Suppressor macrophage (primary cell): ENCODE measurements around the gene TMEM101.
"Not testable (repeated sequence)": the region's sequence is repeated elsewhere in the genome, so short reads cannot be mapped to it uniquely, and the experiment has no call there.

Experiments used
- DNase-seq, 4 experiments: peaks; one replicate each; pipeline ENCODE4 v3.0.0-alpha.2; 2020 to 2022

Gene TMEM101

DNA sequence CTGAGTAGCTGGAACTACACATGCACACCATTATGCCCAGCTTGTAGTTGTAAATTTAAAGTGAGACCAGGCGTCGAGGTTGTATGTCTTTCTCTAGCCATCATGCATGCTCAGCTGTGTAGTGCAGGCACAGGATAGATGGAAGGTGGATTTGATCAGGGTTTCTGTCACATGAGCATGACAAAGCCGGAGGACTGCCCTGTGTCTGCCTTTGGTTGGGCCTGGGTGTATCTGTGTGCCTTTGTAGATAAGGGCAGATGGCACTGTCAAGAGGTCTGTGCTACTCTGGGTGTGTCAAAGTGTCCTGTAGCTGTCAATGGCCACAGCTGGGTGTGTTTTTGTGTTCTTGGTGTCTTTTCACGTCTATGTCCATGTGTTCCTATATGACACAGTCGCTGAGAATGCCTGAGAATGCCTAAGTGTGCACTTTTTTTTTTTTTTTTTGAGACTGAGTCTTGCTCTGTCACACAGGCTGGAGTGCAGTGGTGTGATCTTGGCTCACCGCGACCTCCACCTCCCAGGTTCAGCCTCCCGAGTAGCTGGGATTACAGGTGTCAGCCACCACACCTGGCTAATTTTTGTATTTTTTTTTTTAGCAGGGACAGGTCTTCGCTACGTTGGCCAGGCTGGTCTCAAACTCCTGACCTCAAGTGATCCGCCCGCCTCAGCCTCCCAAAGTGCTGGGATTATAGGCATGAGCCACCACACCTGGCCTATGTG lies 14.5 kb downstream of the TMEM101 start:
- DNase-seq, result no peak

DNA sequence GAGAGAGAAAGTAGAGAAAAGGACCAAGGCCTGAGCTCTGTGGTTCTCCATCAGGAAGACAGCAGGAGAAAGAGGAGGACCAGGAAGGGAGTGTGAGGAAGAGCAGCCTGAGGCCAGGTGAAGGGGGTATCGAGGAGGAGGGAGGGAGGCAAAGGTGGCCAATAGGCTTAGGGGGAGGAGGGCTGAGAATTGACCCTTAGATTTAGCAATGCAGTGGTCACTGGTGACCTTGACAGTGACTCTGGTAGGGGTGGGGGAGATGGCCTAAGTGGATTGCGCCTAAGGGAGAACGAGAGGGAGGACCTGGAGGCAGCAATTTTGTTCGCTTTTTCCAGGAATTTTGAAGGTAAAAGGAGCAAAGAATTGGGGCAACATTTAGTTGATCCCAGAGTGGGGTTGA lies 15.7 kb downstream of the TMEM101 start:
- DNase-seq, result no peak

DNA sequence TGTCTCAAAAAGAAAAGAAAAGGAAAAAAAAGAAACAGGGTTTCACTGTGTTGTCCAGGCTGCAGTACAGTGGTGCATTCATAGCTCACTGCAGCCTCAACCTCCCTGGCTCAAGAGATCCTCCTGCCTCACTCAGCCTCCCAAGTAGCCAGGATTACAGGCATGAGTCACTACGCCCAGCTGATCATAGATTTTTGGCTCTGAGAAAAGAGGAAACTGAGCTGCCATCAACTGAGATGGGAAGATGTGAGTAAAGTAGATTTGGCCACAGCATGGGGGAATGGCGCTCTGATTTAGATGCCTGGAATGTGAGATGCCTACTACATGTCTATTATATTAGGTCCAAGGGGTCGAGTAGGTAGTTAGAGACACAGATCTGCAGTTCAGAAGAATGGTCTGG lies 16.2 kb downstream of the TMEM101 start:
- peak; percentile 68 to 80 (median 70) for DNase-seq

DNA sequence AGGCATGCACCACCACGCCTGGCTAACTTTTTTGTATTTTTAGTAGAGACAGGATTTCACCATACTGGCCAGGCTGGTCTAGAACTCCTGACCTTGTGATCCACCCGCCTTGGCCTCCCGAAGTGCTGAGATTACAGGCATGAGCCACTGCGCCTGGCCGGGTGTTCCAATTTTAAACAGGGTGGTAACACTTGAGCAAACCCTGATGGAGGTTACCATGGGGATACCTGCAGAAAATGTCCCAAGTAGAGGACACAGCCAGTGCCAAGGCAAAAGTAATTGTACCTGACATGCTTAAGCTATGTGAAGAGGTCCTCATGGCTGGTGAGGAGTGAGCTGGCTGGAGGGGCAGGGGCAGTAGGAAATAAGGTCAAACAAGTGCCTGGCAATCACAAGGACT lies 17.6 kb downstream of the TMEM101 start:
- DNase-seq, result not testable (repeated sequence)

DNA sequence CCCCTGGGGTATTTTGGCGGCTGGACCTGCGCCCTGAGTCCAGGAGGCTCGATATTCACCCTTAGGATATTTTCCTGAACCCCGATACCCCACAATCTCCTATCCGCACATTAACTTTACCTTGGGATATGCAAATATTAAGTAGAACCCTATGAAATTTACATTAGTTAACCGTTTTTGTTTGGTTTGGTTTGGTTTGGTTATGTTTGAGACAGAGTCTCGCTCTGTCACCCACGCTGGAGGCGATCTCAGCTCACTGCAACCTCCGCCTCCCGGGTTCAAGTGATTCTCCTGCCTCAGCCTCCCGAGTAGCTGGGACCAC lies 19.7 kb downstream of the TMEM101 start:
- DNase-seq, result no peak

DNA sequence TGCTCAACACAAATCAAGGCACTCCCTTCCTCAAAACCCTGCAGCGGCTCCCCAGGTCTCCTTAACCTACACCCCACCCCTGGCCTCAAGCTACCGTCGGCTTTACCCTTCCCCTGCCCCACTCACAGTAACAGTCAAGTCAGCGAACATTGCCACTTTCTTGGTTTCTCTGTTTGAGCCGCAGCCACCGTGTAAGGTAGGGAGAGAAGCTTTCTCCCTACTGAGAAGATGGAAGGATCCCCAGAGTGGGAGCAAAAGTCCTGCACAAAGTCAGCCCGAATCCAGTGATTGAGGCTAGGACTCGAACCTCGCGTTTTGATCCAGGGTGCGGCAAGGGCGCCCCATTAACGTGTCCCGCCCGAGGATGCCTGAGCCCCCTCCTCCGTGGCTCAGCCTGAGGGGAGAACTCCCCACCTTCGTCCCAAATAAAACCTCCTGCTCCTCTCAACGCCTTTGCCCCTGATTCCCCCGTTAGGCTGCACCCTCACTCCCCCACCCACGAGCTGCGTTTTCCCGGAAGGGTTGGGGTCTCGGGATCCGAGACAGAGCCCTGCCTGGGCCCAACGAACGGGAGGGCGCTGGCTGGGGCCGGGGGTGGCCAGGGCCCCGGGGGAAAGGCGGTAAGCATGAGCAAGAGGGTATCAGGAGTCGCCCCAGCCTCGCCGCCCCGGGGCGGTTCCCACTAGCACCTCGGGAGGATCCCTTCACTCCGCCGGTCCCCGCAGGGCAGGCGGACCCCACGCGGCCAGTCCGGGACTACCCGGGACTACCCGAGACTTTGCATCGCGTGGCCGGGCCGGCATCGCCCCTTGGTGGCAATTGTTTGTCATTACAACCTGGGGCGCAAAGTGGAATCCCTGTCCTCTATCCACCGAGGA lies 20.3 kb downstream of the TMEM101 start:
- DNase-seq, result peak; percentile 71 to 85 (median 79)

DNA sequence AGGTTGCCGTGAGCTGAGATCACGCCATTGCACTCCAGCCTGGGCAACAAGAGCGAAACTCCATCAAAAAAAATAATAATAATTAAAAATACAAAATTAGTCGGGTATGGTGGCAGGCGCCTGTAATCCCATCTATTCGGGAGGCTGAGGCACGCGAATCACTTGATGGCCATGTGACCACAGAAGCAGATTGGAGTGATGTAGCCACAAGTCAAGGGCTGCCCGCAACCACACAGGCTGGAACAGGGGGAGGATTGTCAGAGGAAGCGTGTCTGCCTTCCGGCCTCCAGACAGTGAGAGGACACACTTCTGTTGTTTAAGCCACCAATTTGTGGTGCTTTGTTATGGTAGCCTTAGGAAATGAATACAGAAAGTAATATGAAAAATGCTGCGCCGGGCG lies 22.1 kb downstream of the TMEM101 start:
- DNase-seq, result no peak

DNA sequence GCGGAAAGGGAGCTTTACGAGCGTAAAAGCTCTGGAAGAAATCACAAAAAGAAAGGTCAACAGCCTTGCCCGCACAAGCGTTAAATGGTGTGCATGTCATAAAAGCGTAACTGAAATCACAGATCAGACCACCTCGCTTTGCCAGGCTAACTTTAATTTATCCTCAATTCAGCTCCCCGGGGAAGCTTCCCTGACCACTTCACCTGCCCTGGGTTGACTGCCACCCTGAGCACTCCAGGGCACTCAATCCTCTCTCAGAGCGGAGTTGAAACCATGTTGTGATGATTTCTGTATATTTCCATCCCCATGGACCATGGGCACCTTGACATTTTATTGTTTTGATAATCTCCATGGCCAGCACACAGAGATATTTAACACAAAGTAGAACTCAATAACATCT lies 26.5 kb downstream of the TMEM101 start:
- DNase-seq, result no peak

DNA sequence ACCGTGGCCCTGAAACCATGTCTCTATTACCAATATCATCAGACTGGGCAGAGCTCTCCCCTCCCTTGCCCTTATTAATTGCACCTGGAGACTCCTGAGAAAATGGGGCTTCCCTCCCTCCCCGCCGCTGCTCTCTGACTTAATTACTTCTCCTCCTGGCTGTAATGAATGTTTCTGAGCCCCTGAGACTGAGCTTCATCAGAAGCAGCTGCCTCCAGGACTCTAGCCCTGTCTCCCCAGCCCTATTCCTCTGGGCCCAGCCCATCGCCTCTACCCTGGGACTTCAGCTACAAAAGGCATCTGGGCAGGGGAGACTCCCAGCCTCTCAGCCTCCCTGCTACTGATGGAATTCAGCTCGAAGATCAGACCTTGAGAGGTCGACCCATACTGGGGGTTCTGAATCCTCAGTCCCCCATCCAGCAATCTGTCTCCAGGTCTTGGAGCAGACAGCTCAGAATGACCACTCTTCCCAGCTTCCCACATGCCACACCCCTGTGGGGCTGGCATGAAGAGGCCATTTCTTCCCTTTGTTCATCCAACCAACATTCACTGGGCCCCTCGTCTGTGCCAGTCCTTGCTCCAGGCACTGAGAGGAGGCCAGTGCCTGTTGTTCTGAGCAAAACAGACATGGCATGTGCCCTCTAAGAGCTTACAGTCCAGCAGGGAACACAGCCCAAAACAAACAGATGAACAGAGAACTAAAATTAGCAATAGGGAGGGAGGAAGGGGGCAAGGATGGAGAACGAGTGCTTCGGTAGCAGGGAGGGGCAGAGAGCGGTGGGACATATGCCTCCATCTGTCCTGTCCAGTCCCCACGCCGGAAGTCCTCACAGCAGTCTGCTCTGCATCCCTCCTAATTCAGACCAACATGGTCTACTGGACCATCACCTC lies 27.4 kb downstream of the TMEM101 start:
- DNase-seq, result no peak

DNA sequence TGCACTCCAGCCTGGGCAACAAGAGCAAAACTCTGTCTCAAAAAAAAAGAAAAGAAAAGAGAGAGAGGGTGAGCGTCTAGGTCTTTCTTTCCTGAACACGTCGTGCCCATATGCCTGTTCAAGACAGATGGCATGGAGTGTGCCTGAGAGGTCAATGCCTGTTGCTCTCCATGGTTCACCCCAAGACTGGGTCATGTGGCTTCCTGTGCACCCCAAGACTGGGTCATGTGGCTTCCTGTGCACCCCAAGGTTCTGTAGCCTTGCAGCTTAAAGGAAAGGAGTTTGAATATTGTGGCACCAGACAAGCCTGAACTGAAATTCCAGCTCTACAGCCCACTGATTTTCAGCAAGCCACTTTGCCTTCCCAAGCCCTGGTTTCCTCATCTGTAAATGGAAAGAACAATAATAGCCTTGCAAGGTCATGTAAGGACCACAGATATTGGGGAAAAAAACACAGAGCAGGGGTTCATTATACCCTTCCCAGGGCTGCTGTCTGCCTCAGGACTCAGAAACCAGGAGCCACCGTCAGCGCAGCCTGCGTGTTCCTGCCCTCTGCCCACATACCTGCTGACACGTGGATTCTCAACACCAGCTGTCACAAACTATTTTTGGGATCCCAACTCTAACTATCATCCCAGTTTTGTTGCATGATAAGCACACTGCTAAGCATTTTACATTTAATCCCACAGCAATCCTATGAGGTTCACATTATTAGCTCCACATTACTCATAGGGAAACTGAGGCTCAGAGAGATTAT lies 28.4 kb downstream of the TMEM101 start:
- DNase-seq, result no peak

DNA sequence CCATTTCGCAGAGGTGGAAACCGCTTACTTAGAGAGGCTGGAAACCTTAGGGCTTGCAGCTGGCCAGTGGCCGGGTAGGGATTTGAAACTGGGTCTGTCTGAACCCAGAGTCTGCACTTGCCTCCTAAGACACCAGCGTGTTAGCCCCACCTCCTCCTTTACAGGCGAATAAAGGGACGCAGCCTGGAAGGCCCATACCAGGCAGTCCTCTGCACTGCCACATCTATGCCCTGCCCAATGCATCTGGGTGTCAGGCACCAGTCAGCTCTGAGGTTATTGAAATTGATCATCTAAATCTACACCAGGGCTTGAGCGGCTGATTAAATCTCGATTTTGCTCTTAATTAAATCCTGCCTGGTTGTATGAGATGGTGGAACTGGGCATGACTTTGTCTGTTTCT lies 30.2 kb downstream of the TMEM101 start:
- no peak for DNase-seq

DNA sequence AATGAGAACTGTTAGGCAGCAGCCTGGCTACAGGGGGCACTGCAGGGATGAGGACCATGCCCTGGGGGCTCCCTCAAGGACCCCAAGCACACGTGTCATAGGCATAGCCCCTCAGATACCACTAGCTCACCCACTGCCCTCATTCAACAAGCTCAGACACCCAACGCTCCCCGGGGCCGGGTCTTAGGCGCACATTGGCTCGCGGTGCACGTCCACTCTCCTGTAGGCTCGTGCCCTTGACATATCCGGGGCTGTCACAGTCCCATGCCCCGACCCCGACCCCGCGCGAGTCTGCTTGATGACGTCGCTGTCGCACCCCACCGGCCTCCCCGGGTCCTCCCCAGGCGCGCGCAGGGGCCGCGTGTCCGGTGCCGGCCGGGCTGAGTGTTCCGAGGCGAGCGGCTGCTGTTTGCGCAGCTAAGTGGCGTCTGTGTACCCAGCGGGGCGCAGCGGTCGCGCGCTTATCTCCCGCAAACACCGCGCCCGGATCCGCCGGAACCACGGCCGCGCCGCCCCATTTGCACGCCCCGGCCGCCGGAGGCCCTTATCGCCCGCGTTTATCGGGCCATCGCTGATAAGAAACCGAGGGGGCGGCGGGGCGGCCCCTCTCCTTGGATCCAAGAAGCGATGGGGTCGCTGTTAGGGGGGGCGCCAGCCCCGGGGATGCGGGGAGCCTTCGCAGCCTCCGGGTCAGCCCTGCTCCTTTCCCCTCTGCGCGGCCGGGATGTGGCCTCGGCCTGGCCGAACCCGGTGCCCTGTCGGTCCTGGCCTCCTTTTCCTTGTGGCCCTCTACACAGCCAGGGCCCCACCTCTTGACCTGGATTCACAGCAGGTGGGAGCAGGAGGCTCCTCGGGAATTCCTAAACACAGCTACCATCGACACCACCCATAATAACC lies 31.0 kb downstream of the TMEM101 start:
- peak in 1 of 4 experiments; percentile 16 for DNase-seq

DNA sequence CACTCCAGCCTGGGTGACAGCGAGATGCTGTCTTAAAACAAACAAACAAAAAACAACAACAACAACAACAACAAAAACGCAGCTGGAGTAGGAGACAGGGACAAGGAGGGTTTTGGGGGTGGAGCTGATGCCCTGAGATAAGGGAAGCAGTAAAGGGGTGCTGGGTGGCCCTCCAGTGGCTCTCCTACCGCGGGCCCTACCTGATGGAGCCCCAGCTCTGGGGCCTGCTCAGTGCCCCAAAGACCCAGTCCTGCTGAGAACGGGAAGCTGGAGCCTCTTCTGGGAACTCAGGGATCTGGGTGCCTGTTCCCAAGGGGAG lies 31.6 kb downstream of the TMEM101 start:
- DNase-seq, result no peak

DNA sequence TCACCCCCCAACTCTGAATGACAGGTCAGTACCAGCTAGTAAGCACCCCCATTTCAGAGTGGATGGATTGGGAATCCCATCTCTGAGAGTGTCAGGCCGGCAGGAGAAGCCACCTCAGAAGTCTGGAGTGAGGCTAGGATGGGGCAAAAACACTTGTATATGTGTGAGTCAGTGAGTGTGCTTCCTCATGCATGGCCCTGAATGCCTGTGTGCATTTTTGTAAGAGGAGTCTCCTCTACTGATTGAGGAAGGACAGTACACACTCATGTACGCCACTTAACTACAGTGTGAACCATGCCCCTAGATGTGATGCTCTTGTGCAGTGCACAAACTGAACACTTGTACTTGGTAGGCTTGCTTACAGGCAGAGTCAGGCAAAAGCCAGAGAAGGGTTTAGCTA lies 32.6 kb downstream of the TMEM101 start:
- no peak for DNase-seq

DNA sequence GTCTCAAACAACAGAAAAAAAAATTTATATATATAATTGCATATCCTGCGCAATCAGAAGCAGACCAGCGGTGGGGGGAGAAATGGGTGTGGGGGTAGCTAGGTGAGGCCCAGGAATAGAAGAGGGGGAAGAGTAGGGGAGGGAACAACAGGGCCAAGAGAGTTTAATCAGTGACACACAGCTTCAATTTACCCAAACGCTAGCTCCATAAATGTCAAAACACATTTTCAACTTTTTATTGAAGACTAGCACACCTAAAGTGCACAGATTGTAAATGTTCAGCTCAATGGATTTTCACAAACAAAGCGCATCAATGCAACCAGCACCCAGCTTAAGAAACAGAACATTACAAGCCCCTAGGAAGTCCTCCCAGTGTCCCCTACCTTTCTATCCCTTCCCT lies 35.1 kb downstream of the TMEM101 start:
- no peak for DNase-seq

DNA sequence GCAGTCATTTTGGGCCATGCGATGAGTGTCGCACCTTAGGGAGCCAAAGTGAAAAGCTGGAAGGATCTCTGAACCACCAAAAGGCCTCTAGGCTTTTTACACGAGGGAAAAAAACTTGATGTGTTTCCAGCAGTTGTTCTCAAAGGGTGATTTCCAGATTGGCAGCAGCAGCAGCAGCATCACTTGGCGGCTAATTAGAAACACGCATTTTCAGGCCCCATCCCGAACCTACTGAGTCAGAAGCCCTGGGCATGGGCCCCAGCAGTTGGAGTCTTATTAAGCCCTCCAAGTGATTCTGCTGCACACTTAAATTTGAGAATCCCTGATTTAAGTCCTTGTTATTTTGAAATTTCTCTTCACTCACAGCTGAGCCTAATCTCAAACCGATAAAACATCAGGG lies 35.8 kb downstream of the TMEM101 start:
- DNase-seq, result no peak

DNA sequence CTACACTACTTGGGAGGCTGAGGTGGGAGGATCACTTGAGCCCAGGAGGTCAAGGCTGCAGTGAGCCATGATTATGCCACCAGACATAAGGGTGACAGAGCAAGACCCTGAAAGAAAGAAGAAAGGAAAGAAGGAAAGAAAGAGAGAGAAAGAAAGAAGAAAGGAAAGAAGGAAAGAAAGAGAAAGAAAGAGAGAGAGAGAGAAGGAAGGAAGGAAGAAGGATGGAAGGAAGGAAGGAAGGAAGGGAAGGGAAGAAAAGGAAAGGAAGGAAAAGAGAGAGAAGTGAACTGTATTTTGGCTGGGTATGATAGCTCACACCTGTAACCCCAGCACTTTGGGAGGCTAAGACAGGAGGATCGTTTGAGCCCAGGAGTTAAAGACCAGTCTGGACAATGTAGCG lies 36.7 kb downstream of the TMEM101 start:
- DNase-seq, result no peak

DNA sequence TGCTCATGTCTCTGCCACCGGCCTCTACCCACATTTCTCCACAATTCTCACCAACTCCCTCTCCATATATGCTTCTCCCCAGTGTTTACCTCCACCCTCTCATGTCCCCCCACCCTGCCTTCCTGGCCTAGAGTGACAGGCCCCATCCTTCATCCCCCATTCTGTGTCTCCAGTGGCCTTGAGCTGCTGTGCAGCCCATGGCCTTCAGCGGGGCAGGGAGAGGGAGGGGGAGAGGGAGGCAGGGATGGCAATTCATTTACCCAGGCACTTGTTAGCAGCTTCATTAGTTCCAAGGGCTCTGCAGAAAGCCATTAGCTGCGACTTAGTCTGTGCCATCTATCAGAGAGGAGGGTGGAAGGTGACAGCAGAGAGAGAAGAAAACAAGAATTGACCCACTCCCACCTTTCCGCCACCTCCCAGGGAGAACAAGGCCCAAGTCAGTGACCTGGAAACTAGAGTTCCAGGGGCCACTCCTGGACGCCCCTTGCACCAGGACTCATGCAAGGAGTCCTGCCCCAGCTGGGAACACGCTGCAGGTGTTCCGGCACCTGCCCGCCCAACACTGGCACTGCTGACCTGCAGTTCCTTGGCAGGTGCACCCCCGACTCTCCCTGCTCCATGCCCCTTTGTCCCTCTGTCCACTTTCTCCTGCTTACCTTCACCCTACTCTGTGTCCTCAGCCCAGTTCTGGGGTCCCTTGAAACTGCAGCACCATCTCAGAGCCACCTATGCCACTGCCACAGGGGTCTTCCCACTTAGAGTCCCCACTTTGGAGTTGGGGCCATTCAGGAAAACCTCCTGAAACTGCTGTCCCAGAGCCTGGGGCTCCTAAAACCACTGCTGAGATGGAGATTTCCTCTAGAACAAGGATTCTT lies 37.6 kb downstream of the TMEM101 start:
- DNase-seq, result no peak

DNA sequence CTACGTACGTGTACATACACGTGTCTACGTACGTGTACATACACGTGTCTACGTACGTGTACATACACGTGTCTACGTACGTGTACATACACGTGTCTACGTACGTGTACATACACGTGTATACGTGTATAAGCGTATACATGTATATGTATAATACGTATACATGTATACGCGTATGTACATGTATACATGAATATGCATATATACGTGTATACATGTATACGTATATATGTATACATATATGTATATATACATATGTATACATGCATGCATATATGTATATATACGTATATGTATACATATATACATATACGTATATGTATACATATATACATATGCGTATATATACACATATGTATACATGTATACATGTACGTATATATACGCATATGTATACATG lies 38.9 kb downstream of the TMEM101 start:
- DNase-seq, result no peak
